ENCODE data around the gene TRAF3.

TRAF3 gene

GRCh38 chr14:102779084-102779462, 1.8 kb downstream of the TRAF3 start:
- TF ChIP-seq, protein P1, sequence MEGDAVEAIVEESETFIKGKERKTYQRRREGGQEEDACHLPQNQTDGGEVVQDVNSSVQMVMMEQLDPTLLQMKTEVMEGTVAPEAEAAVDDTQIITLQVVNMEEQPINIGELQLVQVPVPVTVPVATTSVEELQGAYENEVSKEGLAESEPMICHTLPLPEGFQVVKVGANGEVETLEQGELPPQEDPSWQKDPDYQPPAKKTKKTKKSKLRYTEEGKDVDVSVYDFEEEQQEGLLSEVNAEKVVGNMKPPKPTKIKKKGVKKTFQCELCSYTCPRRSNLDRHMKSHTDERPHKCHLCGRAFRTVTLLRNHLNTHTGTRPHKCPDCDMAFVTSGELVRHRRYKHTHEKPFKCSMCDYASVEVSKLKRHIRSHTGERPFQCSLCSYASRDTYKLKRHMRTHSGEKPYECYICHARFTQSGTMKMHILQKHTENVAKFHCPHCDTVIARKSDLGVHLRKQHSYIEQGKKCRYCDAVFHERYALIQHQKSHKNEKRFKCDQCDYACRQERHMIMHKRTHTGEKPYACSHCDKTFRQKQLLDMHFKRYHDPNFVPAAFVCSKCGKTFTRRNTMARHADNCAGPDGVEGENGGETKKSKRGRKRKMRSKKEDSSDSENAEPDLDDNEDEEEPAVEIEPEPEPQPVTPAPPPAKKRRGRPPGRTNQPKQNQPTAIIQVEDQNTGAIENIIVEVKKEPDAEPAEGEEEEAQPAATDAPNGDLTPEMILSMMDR (conservative IDR thresholded peaks at IDR 0.05; ENCODE audit: low read depth, low read length): no peak
- H3K4me3 ChIP-seq (ENCODE audit: low read length): peak overlapping the region; percentile 85
- no peak for DNase-seq (ENCODE audit: low read depth)

GRCh38 chr14:102779574-102780315, 2.5 kb downstream of the TRAF3 start:
- H3K4me3 ChIP-seq (ENCODE audit: low read length): no peak overlapping the region
- no peak for DNase-seq (ENCODE audit: low read depth)
- TF ChIP-seq, protein P1 (conservative IDR thresholded peaks at IDR 0.05; ENCODE audit: low read depth, low read length): no peak

- TF ChIP-seq, protein P1 (conservative IDR thresholded peaks at IDR 0.05; ENCODE audit: low read depth, low read length): no peak
- no peak for DNase-seq (ENCODE audit: low read depth)
These were observed 3.8 kb downstream of the TRAF3 start for GRCh38 chr14:102781063-102781462.

DNA sequence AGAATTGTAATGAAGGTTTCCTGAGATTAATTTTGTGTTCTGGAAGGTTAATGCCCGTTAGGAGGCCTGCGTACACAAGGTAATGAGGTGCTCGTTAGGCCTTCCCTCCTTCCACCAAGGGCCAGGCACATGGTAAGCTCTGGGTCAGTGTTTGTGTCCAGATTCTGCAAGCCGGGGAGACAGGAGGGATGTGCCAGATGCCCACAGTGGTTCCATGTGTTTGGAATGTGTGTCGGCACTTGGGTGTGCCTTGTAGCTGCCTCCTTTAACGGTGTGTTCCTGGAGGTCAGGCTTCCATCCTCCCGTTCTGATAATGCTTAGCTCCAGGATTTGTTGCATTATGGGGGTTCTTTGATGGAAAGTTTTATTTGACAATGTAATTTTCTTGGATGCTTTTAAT, 5.7 kb downstream of the TRAF3 start:
- no peak overlapping the region for H3K4me3 ChIP-seq (ENCODE audit: low read length)
- DNase-seq (ENCODE audit: low read depth): no peak
- TF ChIP-seq, protein P1 (conservative IDR thresholded peaks at IDR 0.05; ENCODE audit: low read depth, low read length): no peak

More at GRCh38 chr14:102781063-102781462, 3.8 kb downstream of the TRAF3 start:
- no peak overlapping the region for H3K4me3 ChIP-seq (ENCODE audit: low read length)

GRCh38 chr14:102784892-102785594, 7.8 kb downstream of the TRAF3 start:
- no peak for DNase-seq (ENCODE audit: low read depth)
- H3K4me3 ChIP-seq (ENCODE audit: low read length): no peak overlapping the region
- TF ChIP-seq, protein P1 (conservative IDR thresholded peaks at IDR 0.05; ENCODE audit: low read depth, low read length): no peak

DNA sequence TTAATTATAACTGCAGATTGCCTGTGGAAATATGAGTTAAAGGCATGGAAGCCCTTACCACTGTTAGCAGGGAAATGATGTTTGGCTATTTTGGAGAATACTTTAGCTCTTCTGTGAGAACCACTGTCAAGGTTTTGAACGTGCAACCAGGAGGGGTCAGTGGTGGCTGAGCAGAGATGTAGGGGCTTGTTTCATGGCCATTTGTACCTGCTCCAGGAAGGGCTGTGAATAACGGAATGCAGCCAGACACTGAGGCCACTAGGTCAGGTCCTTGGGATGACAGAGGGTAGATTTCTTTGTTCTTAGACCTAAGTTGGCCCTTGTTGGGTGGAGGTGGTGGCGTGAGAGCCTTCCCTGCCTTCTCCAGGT, 8.3 kb downstream of the TRAF3 start:
- TF ChIP-seq, protein P1 (conservative IDR thresholded peaks at IDR 0.05; ENCODE audit: low read depth, low read length): no peak
- DNase-seq (ENCODE audit: low read depth): no peak
- H3K4me3 ChIP-seq (ENCODE audit: low read length): no peak overlapping the region

DNA sequence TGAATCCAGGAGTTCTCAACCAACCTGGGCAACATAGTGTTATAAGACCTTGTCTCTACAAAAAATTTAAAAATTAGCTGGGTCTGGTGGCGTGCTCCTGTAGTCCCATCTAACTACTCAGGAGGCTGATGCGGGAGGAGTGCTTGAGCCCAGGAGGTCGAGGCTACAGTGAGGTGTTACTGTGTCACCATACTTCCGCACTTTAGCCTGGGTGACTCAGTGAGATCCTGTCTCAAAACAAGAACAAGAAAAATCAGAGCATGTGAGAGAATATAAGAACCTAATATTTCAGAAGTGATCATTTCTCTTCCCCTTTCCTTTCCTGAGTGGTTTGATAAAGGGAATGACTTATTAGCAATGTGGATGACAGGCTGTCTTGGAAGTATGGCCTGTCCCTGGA, 9.5 kb downstream of the TRAF3 start:
- no peak overlapping the region for H3K4me3 ChIP-seq (ENCODE audit: low read length)
- no peak for DNase-seq (ENCODE audit: low read depth)
- TF ChIP-seq, protein P1 (conservative IDR thresholded peaks at IDR 0.05; ENCODE audit: low read depth, low read length): no peak

Data from retinal pigment epithelial cell (primary cell).